Measurements from ENCODE around the gene MYO1G. TPM values are rescaled to one million over a fixed set of nuclear protein-coding genes. Genes with fewer than 3 reads are reported as not detected.

MYO1G gene
- total and polyA plus RNA-seq, 9 of the 15 experiments (the other 6 are each of a cell fraction or from before 2014, with no cell fraction given) = 0.03 to 0.62 (median 0.13) TPM; not detected in 1

DNA sequence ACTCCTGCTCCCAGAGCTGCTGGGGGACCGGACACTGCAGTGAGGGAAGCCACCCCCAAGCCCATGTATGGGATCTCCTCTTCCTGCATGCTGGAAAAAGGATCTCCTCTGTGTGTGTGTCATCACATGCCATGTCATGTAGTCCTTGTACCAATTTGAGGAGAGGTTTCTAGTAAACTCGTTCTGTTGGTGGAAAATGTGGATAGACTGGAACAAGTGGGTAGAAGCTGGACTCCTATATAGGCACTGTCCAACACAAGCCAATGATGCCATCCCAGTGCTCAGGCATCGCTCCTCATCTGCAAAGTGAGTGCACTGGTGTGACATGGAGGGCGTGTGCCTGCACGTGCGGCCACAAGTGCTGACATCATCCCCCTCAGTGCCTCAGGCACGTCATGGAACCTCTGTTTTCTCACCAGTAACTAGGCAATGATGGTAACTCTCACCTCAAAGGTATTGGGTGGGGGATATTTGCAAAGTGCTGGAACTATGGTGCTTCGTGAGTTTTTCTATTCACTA is 19.3 kb downstream of the MYO1G start (continued):
- TF ChIP-seq YY1 (IDR thresholded peaks at IDR 0.05; ENCODE audit: borderline replicate concordance in 1 of 3, control insufficient read depth in 1 of 3, extremely low read depth in 1 of 3, insufficient read depth in 3 of 3, insufficient read length in 1 of 3, insufficient replicate concordance in 2 of 3, low read depth in 1 of 3, low read length in 2 of 3) (peak in 1 of 3 experiments; percentile 22), RB1 (IDR thresholded peaks at IDR 0.05; ENCODE audit: low read depth) (no peak), ZNF586 (CRISPR knock-in tag; conservative IDR thresholded peaks at IDR 0.05) (no peak), TRIM24 (IDR thresholded peaks at IDR 0.05) (no peak), CHD1 (IDR thresholded peaks at IDR 0.05; ENCODE audit: low read length) (no peak), TCF3 (CRISPR knock-in tag; IDR thresholded peaks at IDR 0.05) (peak; percentile 41), SRF (CRISPR knock-in tag; IDR thresholded peaks at IDR 0.05) (peak in 1 of 2 experiments; percentile 79; a peak in 2 of 4 replicates), ZNF778 (CRISPR knock-in tag; IDR thresholded peaks at IDR 0.05) (no peak), HNRNPUL1 (IDR thresholded peaks at IDR 0.05; ENCODE audit: low read length) (no peak), ZKSCAN1 (IDR thresholded peaks at IDR 0.05; ENCODE audit: low read depth, low read length) (no peak), ZNF274 (IDR thresholded peaks at IDR 0.05; ENCODE audit: borderline replicate concordance, low read depth, low read length) (no peak), SIX5 (IDR thresholded peaks at IDR 0.05; ENCODE audit: borderline replicate concordance in 1 of 2, insufficient read depth in 1 of 2, low read depth in 1 of 2, low read length in 2 of 2) (no peak)
- TF ChIP-seq, protein P1, sequence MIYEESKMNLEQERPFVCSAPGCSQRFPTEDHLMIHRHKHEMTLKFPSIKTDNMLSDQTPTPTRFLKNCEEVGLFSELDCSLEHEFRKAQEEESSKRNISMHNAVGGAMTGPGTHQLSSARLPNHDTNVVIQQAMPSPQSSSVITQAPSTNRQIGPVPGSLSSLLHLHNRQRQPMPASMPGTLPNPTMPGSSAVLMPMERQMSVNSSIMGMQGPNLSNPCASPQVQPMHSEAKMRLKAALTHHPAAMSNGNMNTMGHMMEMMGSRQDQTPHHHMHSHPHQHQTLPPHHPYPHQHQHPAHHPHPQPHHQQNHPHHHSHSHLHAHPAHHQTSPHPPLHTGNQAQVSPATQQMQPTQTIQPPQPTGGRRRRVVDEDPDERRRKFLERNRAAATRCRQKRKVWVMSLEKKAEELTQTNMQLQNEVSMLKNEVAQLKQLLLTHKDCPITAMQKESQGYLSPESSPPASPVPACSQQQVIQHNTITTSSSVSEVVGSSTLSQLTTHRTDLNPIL (CRISPR knock-in tag; IDR thresholded peaks at IDR 0.05) = no peak
- TF ChIP-seq, protein P2, sequence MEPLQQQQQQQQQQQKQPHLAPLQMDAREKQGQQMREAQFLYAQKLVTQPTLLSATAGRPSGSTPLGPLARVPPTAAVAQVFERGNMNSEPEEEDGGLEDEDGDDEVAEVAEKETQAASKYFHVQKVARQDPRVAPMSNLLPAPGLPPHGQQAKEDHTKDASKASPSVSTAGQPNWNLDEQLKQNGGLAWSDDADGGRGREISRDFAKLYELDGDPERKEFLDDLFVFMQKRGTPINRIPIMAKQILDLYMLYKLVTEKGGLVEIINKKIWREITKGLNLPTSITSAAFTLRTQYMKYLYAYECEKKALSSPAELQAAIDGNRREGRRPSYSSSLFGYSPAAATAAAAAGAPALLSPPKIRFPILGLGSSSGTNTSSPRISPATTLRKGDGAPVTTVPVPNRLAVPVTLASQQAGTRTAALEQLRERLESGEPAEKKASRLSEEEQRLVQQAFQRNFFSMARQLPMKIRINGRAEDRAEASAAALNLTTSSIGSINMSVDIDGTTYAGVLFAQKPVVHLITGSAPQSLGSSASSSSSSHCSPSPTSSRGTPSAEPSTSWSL (CRISPR knock-in tag; IDR thresholded peaks at IDR 0.05; ENCODE audit: borderline replicate concordance) = no peak
